HG03108 (cell line): ENCODE data around the gene FGF4.

ENCODE experiments used
- ATAC-seq: cut with Tn5 transposase; IDR thresholded peaks from one replicate; pipeline ENCODE4 v1.9.1; 2021; ENCODE audit warnings: moderate library complexity; ENCODE audit not compliant: unreplicated experiment

FGF4 gene

GRCh38 chr11:69808667-69809086 lies 33.5 kb upstream of the FGF4 start:
- no peak for ATAC-seq

GRCh38 chr11:69807106-69807815 lies 32.1 kb upstream of the FGF4 start:
- ATAC-seq: no peak

- ATAC-seq: no peak
Measured at GRCh38 chr11:69804769-69805508, 29.8 kb upstream of the FGF4 start.

GRCh38 chr11:69803604-69804218 lies 28.6 kb upstream of the FGF4 start:
- ATAC-seq: no peak

- ATAC-seq: no peak
Measured at GRCh38 chr11:69803022-69803421, 27.9 kb upstream of the FGF4 start.

GRCh38 chr11:69802590-69802989 lies 27.4 kb upstream of the FGF4 start:
- ATAC-seq: no peak

GRCh38 chr11:69801513-69802335 lies 26.6 kb upstream of the FGF4 start:
- ATAC-seq: no peak

- ATAC-seq: no peak
Measured at GRCh38 chr11:69800278-69800677, 25.1 kb upstream of the FGF4 start.

GRCh38 chr11:69799582-69799981 lies 24.4 kb upstream of the FGF4 start:
- no peak for ATAC-seq

- no peak for ATAC-seq
Measured at GRCh38 chr11:69799097-69799496, 24.0 kb upstream of the FGF4 start.

GRCh38 chr11:69797737-69798528 lies 22.8 kb upstream of the FGF4 start:
- no peak for ATAC-seq

GRCh38 chr11:69797156-69797555 lies 22.0 kb upstream of the FGF4 start:
- no peak for ATAC-seq

GRCh38 chr11:69796063-69796462 lies 20.9 kb upstream of the FGF4 start:
- no peak for ATAC-seq

GRCh38 chr11:69791276-69792180 lies 16.4 kb upstream of the FGF4 start:
- no peak for ATAC-seq

GRCh38 chr11:69788956-69789355 lies 13.8 kb upstream of the FGF4 start:
- ATAC-seq: no peak

GRCh38 chr11:69787906-69788305 lies 12.8 kb upstream of the FGF4 start:
- no peak for ATAC-seq

GRCh38 chr11:69787457-69787856 lies 12.3 kb upstream of the FGF4 start:
- ATAC-seq: no peak

GRCh38 chr11:69781241-69781640 lies 6.1 kb upstream of the FGF4 start:
- no peak for ATAC-seq

GRCh38 chr11:69778373-69778772 lies 3.2 kb upstream of the FGF4 start:
- no peak for ATAC-seq
